ENCODE results near the gene SEPTIN7. TPM values are rescaled to one million over a fixed set of nuclear protein-coding genes. Genes with fewer than 3 reads are reported as not detected.

SEPTIN7 gene
- total and polyA plus RNA-seq, 9 of the 15 experiments (the other 6 are each of a cell fraction or from before 2014, with no cell fraction given): 95.0 to 268 (median 163) TPM

GRCh38 chr7:35753761-35754603, 46.9 kb upstream of the SEPTIN7 start (continued):
- TF ChIP-seq ZMIZ1 (IDR thresholded peaks at IDR 0.05; ENCODE audit: low read depth in 2 of 2, low read length in 2 of 2): peak in 1 of 2 experiments; percentile 60; a peak in 1 of 4 replicates
- TF ChIP-seq, protein P1, sequence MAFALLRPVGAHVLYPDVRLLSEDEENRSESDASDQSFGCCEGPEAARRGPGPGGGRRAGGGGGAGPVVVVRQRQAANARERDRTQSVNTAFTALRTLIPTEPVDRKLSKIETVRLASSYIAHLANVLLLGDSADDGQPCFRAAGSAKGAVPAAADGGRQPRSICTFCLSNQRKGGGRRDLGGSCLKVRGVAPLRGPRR (CRISPR knock-in tag; IDR thresholded peaks at IDR 0.05): no peak
- no peak for TF ChIP-seq ZFP91 (CRISPR knock-in tag; IDR thresholded peaks at IDR 0.05)
- TF ChIP-seq SRF (CRISPR knock-in tag; IDR thresholded peaks at IDR 0.05): no peak
- TF ChIP-seq, protein P2, sequence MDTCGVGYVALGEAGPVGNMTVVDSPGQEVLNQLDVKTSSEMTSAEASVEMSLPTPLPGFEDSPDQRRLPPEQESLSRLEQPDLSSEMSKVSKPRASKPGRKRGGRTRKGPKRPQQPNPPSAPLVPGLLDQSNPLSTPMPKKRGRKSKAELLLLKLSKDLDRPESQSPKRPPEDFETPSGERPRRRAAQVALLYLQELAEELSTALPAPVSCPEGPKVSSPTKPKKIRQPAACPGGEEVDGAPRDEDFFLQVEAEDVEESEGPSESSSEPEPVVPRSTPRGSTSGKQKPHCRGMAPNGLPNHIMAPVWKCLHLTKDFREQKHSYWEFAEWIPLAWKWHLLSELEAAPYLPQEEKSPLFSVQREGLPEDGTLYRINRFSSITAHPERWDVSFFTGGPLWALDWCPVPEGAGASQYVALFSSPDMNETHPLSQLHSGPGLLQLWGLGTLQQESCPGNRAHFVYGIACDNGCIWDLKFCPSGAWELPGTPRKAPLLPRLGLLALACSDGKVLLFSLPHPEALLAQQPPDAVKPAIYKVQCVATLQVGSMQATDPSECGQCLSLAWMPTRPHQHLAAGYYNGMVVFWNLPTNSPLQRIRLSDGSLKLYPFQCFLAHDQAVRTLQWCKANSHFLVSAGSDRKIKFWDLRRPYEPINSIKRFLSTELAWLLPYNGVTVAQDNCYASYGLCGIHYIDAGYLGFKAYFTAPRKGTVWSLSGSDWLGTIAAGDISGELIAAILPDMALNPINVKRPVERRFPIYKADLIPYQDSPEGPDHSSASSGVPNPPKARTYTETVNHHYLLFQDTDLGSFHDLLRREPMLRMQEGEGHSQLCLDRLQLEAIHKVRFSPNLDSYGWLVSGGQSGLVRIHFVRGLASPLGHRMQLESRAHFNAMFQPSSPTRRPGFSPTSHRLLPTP (IDR thresholded peaks at IDR 0.05; ENCODE audit: borderline replicate concordance, extremely low read depth, insufficient read length): no peak
- peak; percentile 60 for TF ChIP-seq GATA2 (CRISPR knock-in tag; IDR thresholded peaks at IDR 0.05)
- TF ChIP-seq HMG20A (CRISPR knock-in tag; conservative IDR thresholded peaks at IDR 0.05): no peak
- TF ChIP-seq TCF3 (CRISPR knock-in tag; IDR thresholded peaks at IDR 0.05): peak; percentile 76
- TF ChIP-seq CREM (IDR thresholded peaks at IDR 0.05; ENCODE audit: low read depth): peak; percentile 39; the same call in 1 of the 2 replicates
- peak; percentile 93 for TF ChIP-seq DPF2 (IDR thresholded peaks at IDR 0.05)
- TF ChIP-seq GTF2F1 (IDR thresholded peaks at IDR 0.05; ENCODE audit: low read depth, low read length): no peak
- peak in 1 of 2 experiments; percentile 56; a peak in 1 of 4 replicates for TF ChIP-seq KDM1A (IDR thresholded peaks at IDR 0.05)
- TF ChIP-seq SRSF7 (optimal IDR thresholded peaks at IDR 0.05; ENCODE audit: low read depth, low read length): no peak
- TF ChIP-seq BDP1 (IDR thresholded peaks at IDR 0.05; ENCODE audit: insufficient read depth, insufficient read length): no peak
- TF ChIP-seq U2AF1 (optimal IDR thresholded peaks at IDR 0.05; ENCODE audit: low read depth, low read length): no peak
- no peak for TF ChIP-seq PTBP1 (IDR thresholded peaks at IDR 0.05; ENCODE audit: low read depth, low read length)
- no peak for TF ChIP-seq ZNF280B (CRISPR knock-in tag; IDR thresholded peaks at IDR 0.05)

All from K562 (cell line).